Measurements from ENCODE around the gene EFEMP2.
"Not testable (repeated sequence)": the region's sequence is repeated elsewhere in the genome, so short reads cannot be mapped to it uniquely, and the experiment has no call there.

Gene EFEMP2

GRCh38 chr11:65900125-65900898 lies 27.7 kb upstream of the EFEMP2 start, which contains the start of gene FOSL1:
FOSL1 (minus strand) TSS chr11:65900388; CDS start chr11:65900339, 49 bp downstream.
- peak; percentile 93 for DNase-seq

DNA sequence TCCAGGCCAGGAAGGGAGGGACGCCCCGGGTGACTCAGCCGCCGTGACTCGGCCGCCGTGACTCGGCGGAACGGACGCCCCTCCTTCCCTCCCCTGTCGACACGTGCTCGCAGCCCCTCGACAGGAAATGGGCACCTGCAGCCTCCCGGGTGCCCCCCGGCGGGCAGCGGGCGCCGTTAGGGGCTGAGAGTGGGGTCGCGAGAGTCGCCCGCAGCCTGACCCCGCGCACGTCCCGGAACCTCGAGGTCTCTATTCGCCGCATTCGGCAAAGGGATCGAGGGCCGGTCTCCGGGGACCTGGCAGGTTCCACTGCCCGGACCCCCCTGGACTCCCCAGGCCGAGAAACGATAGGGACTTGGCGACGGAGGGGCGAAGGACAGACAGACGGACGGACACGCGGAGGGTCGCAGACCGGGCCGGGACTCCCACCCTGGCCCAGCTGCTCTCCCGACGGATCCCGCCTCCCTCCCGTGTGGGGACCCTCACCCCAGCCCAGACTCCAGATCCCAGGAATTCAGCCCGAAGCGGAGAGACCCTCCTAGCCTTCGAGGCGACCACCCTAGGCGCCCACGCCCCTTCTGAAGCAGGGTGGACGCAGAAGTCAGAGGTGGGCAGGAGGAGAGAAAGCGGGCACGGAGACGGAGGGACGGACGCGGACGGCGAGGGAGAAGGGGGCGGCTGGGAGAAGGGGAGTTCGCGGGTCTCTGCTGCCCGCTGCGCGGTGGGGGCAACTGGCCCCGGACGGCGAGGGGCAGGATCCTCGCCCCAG lies 26.9 kb upstream of the EFEMP2 start:
- DNase-seq, result peak; percentile 30

DNA sequence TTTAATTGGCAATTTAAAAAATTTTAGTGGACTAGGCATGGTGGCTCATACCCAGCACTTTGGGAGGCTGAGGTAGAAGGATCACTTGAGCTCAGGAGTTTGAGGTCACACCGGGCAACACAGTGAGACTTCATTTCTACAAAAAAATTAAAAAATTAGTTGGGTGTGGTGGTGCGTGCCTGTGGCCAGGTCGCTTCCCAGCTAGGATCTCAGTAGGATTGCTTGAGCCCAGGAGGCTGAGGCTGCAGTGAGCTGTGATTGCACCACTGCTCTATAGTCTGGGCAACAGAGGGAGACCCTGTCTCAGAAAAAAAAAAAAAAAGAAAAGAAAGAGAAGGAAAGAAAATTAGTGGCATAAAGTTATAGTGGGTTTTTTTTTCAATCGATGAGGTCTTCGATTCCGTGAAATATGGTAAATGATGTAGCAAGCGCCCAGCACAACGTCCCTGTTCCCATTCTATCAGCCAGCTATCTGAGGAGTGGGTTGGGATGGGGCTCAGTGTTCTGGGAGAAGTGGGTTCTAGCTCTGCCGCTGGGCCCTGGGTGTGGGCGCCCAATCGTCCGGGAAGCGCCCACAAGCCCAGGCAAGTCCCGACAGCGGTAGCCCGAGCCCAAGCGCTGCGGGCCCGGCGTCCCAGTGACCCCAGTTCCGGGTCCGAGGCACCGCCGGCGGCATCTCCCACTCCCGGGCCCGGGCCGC lies 26.2 kb upstream of the EFEMP2 start:
- no peak for DNase-seq

GRCh38 chr11:65897020-65897471 lies 24.4 kb upstream of the EFEMP2 start:
- DNase-seq, result no peak

DNA sequence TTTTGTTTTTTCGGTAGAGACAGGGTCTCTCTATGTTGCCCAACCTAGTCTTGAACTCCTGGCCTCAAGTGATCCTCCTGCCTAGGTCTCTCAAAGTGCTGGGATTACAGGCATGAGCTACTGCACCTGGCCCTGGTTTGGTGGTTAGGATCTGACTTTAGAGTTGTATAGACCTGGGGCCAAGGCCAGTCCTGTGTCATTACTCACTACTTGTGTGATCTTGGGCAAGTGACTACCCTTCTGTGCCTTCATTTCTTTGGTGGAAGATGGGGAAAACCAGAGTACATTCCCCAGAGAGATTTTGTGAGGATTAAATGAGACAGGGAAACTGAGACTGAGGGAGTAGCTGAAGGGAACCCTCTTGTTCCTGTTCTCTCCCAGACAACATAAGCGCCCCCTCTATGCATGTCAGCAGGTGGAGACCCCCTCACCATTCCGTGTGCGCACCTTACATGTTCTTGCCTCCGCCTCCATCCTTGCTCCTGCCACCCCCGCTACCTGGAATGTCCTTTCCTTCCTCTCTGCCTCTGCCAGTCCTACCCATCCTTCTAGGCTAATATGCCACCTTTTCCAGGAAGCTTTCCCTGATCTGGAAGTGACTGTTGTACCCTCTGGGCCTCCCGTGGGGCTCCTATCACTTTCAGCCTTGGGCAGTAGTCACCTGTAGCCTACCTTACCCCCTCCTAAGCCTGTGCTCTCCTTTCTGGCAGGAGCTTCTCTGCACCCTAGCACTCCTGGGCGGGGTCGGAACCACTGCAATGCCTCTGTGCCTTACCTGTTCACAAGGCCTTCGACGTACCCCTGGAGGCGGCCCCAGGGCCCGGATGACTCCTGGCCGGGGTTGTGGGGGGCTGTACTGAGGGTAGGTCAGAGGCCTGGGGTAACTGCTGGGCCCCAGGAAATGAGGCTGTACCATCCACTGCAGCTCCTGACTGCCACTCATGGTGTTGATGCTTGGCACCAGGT lies 23.7 kb upstream of the EFEMP2 start:
- DNase-seq, result no peak

GRCh38 chr11:65895482-65895981 lies 22.9 kb upstream of the EFEMP2 start:
- DNase-seq, result no peak

- peak; percentile 35 for DNase-seq
Observed at GRCh38 chr11:65894034-65894591, 21.5 kb upstream of the EFEMP2 start.

DNA sequence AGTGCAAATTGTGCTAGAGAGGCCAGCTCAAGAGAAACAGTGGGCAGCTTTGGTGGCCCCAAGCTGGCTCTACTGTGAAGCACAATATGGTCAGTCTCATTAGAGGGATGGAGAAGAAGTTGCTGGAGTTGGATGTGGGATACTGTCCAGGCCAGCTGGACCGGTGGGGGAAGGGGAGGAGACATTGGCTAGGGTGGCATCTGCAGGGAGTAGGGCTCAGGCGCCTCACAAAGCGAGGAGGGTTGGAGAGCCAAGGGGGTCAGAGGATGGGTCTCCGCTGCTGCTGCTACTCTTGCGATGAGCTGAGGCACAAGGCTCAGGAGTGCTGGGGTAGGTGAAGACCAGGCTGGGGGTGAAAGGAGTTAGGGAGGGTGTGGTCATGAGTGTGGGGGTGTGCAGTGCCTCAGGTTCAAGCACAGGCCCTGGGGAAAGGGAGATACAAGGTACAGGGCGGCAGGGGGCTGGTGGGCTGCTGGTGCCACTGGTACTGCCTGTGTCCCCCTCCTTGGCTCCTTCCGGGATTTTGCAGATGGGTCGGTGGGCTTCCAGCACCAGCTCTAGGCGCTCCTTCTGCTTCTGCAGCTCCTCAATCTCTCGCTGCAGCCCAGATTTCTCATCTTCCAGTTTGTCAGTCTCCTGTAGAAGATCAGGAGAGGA lies 20.2 kb upstream of the EFEMP2 start:
- no peak for DNase-seq

GRCh38 chr11:65892137-65892540 lies 19.5 kb upstream of the EFEMP2 start:
- not testable (repeated sequence) for DNase-seq

GRCh38 chr11:65891219-65892136 lies 18.9 kb upstream of the EFEMP2 start:
- no peak for DNase-seq

GRCh38 chr11:65890324-65891218 lies 18.0 kb upstream of the EFEMP2 start, which contains the start of gene CCDC85B:
CCDC85B (plus strand) TSS chr11:65890673; CDS start chr11:65890784, 111 bp downstream.
- peak; percentile 98 for DNase-seq

DNA sequence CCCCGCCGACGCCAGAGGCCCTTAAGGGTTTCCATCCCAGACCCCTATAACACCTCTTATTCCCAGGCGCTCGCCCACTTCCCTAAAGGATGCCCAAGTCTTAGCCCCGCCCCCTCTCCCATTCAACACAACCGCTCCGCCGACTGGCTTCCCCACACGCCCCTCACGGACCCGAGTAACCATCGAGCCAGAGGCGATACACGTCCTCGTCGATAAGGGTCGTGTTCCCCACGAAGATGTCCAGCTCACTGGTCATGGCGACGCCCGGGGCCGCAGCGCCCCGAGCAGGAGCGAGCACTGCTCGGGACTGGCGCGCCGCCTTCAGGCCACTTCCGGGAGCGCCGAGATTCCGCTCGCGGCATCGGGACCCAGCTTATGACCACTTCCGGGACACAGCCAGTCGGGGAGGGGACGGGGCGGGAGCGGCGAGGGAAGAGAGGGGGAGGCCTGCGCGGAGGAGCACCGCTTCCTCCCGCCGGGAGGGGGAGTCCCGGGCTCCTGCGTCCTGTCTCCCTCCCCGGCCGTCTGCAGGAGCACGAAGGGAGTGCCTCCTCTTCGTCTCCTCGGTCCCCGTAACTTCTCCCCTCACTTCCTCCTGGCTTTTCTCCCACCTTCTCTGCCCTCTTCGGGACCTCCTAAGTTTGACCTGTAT lies 15.7 kb upstream of the EFEMP2 start, which contains the start of gene FIBP:
FIBP (minus strand) TSS at position 309 of the 652 bp plus-strand sequence; CDS start at position 256, 53 bp downstream.
- peak; percentile 90 for DNase-seq

GRCh38 chr11:65887723-65888162 lies 15.1 kb upstream of the EFEMP2 start:
- no peak for DNase-seq

GRCh38 chr11:65886826-65887722 lies 14.5 kb upstream of the EFEMP2 start:
- no peak for DNase-seq

GRCh38 chr11:65885808-65886536 lies 13.4 kb upstream of the EFEMP2 start:
- DNase-seq, result no peak

- no peak for DNase-seq
Observed at GRCh38 chr11:65885231-65885630, 12.6 kb upstream of the EFEMP2 start.

Measured in central memory CD4-positive, alpha-beta T cell (primary cell).